GM18867 (cell line): ENCODE data around the gene VAX1.

Experiments used
- ATAC-seq: cut with Tn5 transposase; IDR thresholded peaks from one replicate; pipeline ENCODE4 v1.9.1; 2021; ENCODE audit warnings: mild to moderate bottlenecking, moderate library complexity; ENCODE audit not compliant: unreplicated experiment

Gene VAX1

GRCh38 chr10:117164592-117165537, 26.8 kb upstream of the VAX1 start:
- ATAC-seq: no peak

GRCh38 chr10:117163954-117164548, 26.0 kb upstream of the VAX1 start:
- ATAC-seq: no peak

GRCh38 chr10:117163061-117163953, 25.2 kb upstream of the VAX1 start:
- no peak for ATAC-seq

- no peak for ATAC-seq
Observed at GRCh38 chr10:117162093-117163060, 24.3 kb upstream of the VAX1 start.

- ATAC-seq: no peak
Observed at GRCh38 chr10:117161386-117162033, 23.4 kb upstream of the VAX1 start.

GRCh38 chr10:117160567-117160966, 22.5 kb upstream of the VAX1 start:
- no peak for ATAC-seq

- ATAC-seq: no peak
Observed at GRCh38 chr10:117159390-117159789, 21.3 kb upstream of the VAX1 start.

GRCh38 chr10:117158297-117158696, 20.2 kb upstream of the VAX1 start:
- no peak for ATAC-seq

GRCh38 chr10:117152668-117153067, 14.6 kb upstream of the VAX1 start:
- ATAC-seq: no peak

GRCh38 chr10:117148284-117148683, 10.2 kb upstream of the VAX1 start:
- no peak for ATAC-seq

- no peak for ATAC-seq
Observed at GRCh38 chr10:117145019-117145418, 6.9 kb upstream of the VAX1 start.

GRCh38 chr10:117143103-117143823, 5.2 kb upstream of the VAX1 start:
- ATAC-seq: no peak

GRCh38 chr10:117140525-117140902, 2.4 kb upstream of the VAX1 start:
- ATAC-seq: no peak

GRCh38 chr10:117139581-117140524, 1.8 kb upstream of the VAX1 start:
- no peak for ATAC-seq

- ATAC-seq: no peak
Observed at GRCh38 chr10:117138838-117139580, 939 bp upstream of the VAX1 start.

GRCh38 chr10:117137031-117137910, 799 bp downstream of the VAX1 start:
- ATAC-seq: no peak
